A673 (cell line): Measurements from ENCODE around the gene CCSER1.

Source experiments
- CTCF ChIP-seq: fragments of 300-800, 200-600 bp; sonication (generic); conservative IDR thresholded peaks from 2 replicates; pipeline ENCODE4 v1.5.1; 2017; ENCODE audit warnings: low read depth, mild to moderate bottlenecking, antibody characterized with exemption, low read length, moderate library complexity, mixed read lengths
- EZH2 ChIP-seq: fragments of 200-600 bp; sonication (generic); IDR thresholded peaks from 2 replicates; pipeline ENCODE4 v1.6.1; 2017; ENCODE audit warnings: borderline replicate concordance, low read depth, mild to moderate bottlenecking, mixed read lengths, antibody characterized with exemption, low read length; ENCODE audit not compliant: poor library complexity, severe bottlenecking

- no peak for TF ChIP-seq EZH2
- TF ChIP-seq CTCF = no peak
These were observed 672.7 kb downstream of the CCSER1 start for GRCh38 chr4:90799895-90800294.
